Epithelial cell of proximal tubule (primary cell): ENCODE measurements around the gene ITPR1. TPM values are rescaled to one million over a fixed set of nuclear protein-coding genes. Genes with fewer than 3 reads are reported as not detected.
"Not testable (repeated sequence)": the region's sequence is repeated elsewhere in the genome, so short reads cannot be mapped to it uniquely, and the experiment has no call there.

Source experiments
- DNase-seq: peaks from one replicate; pipeline ENCODE4 v3.0.0-alpha.2; 2011; ENCODE audit warnings: low read depth
- H3K4me3 ChIP-seq: 2 replicates; pipeline ENCODE4 v1.5.1; 2011; ENCODE audit warnings: low read depth, mild to moderate bottlenecking, low read length
- total RNA-seq: library from RNA; depleted of rRNA; stranded (reverse); fragments of >200 nt; gene quantifications from 2 replicates; pipeline ENCODE4 v1.2.3, GENCODE V29; 2015
- TF ChIP-seq, protein P1 (sequence below): conservative IDR thresholded peaks from 2 replicates; pipeline ENCODE4 v1.5.1; 2012; ENCODE audit warnings: low read depth, mild to moderate bottlenecking, low read length

Gene ITPR1
- total RNA-seq, 1 donor from 2014 or later, result 4.6 TPM

DNA sequence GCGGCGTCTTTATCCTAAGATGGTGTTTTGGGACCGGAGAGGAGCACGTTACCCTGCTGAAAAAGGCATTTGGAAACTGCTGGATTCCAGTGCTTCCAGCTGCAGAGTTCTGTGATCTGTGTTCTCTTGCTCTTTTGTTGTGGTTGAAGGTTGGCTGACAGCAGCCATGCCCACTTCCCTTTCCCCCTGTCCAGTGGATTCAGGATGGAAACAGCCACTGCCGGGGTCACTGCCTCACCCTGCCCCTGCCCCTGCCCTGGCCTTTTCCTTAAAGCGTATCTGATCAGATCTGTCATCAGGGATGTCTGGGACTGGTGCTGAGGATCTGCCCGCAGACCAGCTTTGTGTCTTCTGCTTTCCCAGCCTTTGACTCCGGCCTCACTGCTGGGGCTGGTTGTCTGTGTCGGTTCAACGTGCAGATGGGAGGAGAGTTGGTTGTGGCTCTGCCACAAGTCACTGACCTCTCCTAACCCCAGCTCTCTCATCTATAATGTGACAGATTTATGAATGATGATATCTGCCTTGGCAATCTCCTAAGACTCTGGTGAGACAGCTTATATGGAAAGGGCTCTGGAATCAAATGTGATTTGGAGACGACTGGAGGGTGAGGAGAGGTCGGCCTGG lies 266.7 kb downstream of the ITPR1 start:
- no peak for DNase-seq

DNA sequence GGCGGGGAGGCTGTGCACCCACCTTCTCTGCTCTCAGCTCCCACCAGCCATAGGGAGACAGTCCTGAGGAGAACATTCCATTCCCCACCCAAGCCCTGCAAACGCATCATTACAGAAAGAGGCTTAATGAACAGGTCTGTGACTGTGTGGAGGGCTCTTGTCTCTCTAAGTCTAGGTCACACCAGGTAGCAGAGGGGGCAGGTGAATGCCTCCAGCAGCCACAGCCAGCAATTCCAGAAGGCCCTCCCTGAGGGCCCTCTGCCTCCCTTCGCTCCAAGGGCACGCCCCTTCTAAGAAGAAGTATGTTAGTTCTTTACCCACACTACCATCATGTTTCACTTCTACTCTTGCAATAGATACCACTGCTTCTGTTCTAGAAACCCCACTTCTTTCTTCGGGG lies 268.6 kb downstream of the ITPR1 start:
- TF ChIP-seq, protein P1, sequence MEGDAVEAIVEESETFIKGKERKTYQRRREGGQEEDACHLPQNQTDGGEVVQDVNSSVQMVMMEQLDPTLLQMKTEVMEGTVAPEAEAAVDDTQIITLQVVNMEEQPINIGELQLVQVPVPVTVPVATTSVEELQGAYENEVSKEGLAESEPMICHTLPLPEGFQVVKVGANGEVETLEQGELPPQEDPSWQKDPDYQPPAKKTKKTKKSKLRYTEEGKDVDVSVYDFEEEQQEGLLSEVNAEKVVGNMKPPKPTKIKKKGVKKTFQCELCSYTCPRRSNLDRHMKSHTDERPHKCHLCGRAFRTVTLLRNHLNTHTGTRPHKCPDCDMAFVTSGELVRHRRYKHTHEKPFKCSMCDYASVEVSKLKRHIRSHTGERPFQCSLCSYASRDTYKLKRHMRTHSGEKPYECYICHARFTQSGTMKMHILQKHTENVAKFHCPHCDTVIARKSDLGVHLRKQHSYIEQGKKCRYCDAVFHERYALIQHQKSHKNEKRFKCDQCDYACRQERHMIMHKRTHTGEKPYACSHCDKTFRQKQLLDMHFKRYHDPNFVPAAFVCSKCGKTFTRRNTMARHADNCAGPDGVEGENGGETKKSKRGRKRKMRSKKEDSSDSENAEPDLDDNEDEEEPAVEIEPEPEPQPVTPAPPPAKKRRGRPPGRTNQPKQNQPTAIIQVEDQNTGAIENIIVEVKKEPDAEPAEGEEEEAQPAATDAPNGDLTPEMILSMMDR, result no peak
- no peak for DNase-seq
- H3K4me3 ChIP-seq, result no peak overlapping the region

More for the DNA sequence above, 266.7 kb downstream of the ITPR1 start:
- TF ChIP-seq, protein P1, result no peak
- no peak overlapping the region for H3K4me3 ChIP-seq

DNA sequence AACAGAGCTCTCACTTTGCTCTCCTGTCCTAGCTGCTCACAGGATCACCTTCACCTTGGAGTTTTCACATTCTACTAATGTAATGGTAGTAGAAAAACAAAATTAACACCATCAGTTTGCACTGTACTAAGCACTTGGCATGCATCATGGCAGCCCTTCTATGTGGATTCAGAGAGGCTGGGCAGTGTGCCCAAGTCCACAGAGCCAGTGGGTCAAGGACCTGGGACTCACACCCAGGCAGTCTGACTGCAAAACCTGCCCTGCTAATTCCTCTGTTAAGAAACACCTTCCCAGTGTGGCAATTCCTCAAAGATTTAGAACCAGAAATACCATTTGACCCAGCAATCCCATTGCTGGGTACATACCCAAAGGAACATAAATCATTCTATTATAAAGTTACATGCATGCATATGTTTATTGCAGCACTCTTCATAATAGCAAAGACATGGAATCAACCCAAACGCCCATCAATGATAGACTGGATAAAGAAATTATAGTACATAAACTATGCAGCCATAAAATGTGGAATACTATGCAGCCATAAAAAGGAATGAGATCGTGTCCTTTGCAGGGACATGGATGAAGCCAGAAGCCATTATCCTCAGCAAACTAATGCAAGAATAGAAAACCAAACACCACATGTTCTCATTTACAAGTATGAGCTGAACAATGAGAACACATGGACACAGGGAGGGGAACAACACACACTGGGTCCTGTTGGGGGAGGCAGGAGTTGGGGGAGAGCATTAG lies 269.5 kb downstream of the ITPR1 start:
- not testable (repeated sequence) for H3K4me3 ChIP-seq, DNase-seq

DNA sequence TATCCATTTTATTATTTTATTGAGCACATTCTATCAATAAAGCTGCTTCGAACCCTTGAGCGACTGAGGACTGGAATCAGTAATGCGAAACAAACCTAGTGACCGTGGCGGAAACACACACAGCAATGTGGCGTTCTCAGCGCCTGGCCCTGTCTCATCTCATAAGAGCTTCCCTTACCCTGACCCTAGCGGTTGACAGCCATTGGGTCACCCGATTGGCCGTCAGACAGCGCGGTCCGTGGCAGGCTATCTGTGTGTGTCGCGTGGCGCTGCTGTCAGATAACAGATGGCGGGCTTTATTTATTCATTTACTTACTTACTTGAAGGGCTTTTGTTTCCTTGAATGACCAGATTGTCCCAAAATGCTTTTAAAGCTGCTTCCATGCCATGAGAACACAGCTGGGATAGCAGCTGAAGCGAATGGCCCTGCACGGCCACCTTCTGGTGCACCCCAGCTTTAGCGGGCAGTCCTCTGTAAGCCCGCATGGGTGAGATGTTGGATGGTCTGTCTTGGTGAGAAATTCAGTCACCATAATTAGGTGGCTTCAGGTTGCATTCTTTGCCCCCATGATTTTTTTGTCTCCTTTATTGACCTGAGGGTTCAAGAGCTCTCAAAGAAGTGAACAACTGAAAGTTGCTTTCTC lies 270.6 kb downstream of the ITPR1 start:
- TF ChIP-seq, protein P1, result no peak
- H3K4me3 ChIP-seq, result no peak overlapping the region
- DNase-seq, result no peak

DNA sequence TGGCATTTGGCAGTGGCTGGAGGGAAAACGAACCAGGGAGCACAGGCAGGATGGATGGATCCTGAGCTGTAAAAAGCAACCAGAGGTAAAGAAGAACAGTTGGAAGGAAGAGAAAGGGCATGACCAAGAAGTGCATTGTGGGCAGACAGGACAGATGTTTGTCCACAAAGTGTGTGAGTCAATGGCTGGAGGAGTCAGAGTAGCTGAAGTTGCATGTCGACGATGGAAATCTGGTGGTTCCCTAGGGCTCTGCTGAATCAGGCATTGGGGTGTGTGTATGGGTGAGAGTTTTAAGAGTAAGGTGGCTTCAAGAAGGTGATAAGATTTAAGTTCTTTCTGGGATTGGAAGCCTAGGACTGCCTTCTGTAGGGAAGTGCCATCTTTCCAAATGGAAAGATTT lies 272.1 kb downstream of the ITPR1 start:
- TF ChIP-seq, protein P1, result no peak
- H3K4me3 ChIP-seq, result no peak overlapping the region
- no peak for DNase-seq

DNA sequence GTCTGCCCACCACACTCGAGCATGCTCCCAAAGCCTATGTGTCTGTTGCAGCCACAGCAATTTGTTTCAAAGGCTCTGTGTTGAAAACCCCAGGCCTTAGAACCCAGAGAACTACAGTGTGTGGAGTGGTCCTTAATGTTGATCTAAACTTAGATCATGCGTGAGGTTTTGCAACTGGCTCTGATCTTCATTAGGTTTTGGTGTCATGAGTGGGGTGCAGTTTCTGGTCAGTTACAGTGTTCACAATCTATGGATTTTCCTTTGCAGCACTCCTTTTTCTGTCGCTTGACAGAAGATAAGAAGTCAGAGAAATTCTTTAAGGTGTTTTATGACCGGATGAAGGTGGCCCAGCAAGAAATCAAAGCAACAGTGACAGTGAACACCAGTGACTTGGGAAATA lies 273.1 kb downstream of the ITPR1 start:
- no peak for DNase-seq
- TF ChIP-seq, protein P1, result no peak
- H3K4me3 ChIP-seq, result no peak overlapping the region

DNA sequence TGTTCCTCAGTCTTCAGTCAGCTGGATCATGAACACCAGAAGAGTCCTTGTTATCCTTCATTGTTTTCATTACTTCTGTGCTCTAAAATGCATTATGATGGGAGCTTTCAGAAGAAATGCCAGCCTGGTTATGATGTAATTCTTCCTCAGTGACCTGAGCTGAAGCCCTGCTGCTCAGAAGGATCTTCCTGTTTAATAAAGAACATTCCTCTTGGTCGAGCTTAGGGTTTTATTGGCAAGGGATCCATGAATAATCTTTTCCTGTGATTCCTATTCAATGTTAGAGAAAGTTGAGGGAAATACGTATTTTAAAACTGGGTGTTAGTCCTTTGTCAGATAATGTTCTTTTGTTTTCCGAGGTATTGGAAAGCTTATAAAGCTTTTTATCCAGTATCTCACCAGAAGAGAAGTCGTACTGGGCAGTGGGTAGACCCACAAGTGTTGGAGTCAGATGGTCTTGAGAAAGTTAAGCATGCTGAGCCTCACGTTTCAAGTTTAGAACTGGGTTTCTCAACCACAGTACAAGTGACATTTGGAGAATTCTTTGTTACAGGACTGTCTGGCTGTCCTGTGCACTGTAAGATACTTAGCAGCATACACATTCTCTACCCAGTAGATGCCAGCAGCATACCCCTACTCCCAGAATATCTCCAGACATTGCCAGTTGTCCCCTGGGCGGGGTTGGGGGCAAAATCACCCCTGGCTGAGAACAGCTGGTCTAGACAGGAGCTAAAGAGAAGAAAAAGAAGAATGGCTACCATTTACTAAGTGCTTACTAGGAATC lies 273.8 kb downstream of the ITPR1 start:
- H3K4me3 ChIP-seq, result no peak overlapping the region
- DNase-seq, result no peak
- TF ChIP-seq, protein P1, result no peak
